ENCODE measurements around the gene TMEFF2.

The TMEFF2 gene

DNA sequence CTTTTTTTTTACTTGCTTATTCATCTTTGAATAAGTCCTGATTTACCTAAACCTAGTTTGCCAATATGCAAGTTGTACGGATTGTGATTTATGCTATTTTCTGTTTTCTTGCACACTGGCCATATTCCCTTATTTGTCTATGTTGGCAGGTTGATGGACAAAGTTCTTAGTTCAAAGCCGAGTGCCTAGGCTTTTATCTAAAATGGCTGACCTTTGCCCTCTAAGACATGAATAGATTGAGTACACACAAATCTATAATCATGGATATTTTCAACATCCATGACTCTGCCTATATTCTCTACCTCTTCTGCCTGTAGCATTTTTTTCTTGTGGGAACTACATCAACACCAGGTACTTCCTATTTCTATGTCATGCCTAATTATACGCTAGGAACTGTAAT is 171.7 kb downstream of the TMEFF2 start:
- no peak overlapping the region for H3K27ac ChIP-seq
- TF ChIP-seq ZFX (IDR thresholded peaks at IDR 0.05; ENCODE audit: borderline replicate concordance), result no peak
- TF ChIP-seq, protein P1, sequence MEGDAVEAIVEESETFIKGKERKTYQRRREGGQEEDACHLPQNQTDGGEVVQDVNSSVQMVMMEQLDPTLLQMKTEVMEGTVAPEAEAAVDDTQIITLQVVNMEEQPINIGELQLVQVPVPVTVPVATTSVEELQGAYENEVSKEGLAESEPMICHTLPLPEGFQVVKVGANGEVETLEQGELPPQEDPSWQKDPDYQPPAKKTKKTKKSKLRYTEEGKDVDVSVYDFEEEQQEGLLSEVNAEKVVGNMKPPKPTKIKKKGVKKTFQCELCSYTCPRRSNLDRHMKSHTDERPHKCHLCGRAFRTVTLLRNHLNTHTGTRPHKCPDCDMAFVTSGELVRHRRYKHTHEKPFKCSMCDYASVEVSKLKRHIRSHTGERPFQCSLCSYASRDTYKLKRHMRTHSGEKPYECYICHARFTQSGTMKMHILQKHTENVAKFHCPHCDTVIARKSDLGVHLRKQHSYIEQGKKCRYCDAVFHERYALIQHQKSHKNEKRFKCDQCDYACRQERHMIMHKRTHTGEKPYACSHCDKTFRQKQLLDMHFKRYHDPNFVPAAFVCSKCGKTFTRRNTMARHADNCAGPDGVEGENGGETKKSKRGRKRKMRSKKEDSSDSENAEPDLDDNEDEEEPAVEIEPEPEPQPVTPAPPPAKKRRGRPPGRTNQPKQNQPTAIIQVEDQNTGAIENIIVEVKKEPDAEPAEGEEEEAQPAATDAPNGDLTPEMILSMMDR (IDR thresholded peaks at IDR 0.05), result no peak

GRCh38 chr2:192017844-192018243 is 176.9 kb downstream of the TMEFF2 start:
- TF ChIP-seq, protein P1 (IDR thresholded peaks at IDR 0.05), result no peak

DNA sequence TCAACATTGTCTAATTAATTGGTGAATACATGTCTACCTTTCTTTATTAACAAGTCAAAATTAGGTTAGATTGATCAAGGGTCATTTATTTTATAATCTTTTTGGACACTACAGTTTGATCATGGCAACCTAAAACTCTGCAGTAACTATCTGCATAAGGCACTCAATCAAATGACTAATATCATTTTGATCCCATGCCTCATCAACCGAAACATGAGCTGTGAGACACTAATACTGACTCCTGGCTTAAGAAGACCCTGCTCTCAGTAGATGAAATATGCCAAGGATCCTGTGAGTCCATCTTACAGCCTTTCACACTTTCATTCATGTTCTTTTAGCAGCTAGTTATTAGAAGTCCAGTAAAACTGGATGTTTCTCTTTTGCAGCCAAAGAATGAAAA is 178.5 kb downstream of the TMEFF2 start:
- no peak overlapping the region for H3K27ac ChIP-seq
- no peak for TF ChIP-seq ZFX (IDR thresholded peaks at IDR 0.05; ENCODE audit: borderline replicate concordance)
- TF ChIP-seq, protein P1 (IDR thresholded peaks at IDR 0.05), result no peak

More at GRCh38 chr2:192017844-192018243, 176.9 kb downstream of the TMEFF2 start:
- H3K27ac ChIP-seq, result no peak overlapping the region

DNA sequence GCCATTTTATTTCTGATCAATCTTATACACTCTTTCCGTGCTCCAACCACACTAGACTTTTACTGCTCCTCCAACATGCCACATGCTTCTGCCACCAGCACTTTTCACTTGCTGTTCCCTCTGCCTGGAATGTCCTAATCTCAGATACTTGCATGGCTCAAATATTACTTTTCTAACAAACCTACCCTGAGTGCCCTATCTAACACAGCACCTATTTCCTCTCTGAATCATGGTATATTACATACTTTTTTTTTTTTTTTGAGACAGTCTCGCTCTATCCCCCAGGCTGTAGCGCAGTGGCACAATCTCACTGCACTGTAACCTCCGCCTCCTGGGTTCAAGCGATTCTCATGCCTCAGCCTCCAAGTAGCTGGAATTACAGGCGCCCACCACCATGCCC is 181.5 kb downstream of the TMEFF2 start:
- TF ChIP-seq, protein P1 (IDR thresholded peaks at IDR 0.05), result no peak
- no peak for TF ChIP-seq ZFX (IDR thresholded peaks at IDR 0.05; ENCODE audit: borderline replicate concordance)
- H3K27ac ChIP-seq, result no peak overlapping the region

GRCh38 chr2:192011196-192011595 is 183.5 kb downstream of the TMEFF2 start:
- TF ChIP-seq, protein P1 (IDR thresholded peaks at IDR 0.05), result no peak
- TF ChIP-seq ZFX (IDR thresholded peaks at IDR 0.05; ENCODE audit: borderline replicate concordance), result no peak
- no peak overlapping the region for H3K27ac ChIP-seq

DNA sequence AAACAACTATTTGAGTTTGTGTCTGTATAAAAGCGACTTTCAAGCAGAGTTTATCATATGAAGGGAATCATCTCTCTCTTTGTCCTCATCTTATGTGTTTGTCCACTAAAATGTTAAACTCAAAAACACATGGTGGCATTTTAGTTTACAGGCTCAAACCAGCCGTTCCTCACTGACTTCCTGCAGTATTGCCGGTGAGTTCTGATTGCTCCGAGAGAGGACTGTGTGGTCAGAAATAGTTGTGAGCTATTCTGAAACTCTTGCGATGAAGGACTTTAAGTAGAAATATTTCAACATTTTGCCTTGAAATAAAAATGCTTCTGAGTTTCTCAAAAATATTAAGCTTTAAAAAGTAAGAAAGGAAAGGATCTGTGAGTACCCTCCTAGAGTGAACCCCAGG is 184.7 kb downstream of the TMEFF2 start:
- H3K27ac ChIP-seq, result no peak overlapping the region
- no peak for TF ChIP-seq ZFX (IDR thresholded peaks at IDR 0.05; ENCODE audit: borderline replicate concordance)
- TF ChIP-seq, protein P1 (IDR thresholded peaks at IDR 0.05), result no peak

GRCh38 chr2:192007581-192008228 is 187.0 kb downstream of the TMEFF2 start:
- TF ChIP-seq ZFX (IDR thresholded peaks at IDR 0.05; ENCODE audit: borderline replicate concordance), result no peak
- TF ChIP-seq, protein P1 (IDR thresholded peaks at IDR 0.05), result no peak
- no peak overlapping the region for H3K27ac ChIP-seq

Measured in 22Rv1 (cell line).